GM12801 (cell line): ENCODE results near the gene TJP2.

Experiments
- CTCF ChIP-seq: IDR thresholded peaks from one replicate; pipeline ENCODE4 v1.5.1; 2011; ENCODE audit warnings: control low read depth; ENCODE audit not compliant: insufficient read length; ENCODE audit errors: extremely low read depth

TJP2 gene

DNA sequence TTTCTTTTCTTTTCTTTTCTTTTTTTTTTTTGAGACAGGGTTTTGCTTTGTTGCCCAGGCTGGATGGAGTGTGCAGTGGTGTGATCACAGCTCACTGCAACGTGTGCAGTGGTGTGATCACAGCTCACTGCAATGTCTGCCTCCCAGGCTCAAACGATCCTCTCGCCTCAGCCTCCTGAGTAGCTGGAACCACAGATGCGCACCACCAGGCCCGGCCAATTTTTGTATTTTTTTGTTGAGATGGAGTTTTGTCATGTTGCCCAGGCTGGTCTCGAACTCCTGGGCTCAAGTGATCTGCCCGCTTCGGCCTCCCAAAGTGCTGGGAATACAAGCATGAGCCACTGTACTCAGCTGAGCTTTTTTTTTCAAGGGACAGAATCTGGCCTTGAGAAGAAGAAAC, 36.8 kb upstream of the TJP2 start:
- TF ChIP-seq CTCF: no peak

DNA sequence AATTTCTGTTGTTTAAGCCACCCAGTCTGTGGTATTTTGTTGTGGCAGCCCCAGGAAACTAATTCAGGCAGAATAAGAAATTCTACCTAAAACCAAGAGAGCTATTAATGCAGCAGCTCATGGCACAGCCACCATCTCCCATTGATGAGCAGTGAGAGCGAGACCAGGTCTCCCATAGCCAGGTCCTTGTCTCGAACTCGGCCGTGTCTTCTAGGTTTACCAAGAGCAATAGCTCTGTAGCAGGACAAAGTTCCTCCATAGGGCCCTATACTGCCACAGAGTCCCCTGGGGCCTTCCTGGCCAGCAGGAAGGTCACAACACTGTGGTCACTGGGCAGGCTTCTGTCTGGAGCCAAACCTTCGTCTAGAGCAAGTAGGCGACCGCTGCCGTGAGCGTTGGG, 34.5 kb upstream of the TJP2 start:
- TF ChIP-seq CTCF: no peak

DNA sequence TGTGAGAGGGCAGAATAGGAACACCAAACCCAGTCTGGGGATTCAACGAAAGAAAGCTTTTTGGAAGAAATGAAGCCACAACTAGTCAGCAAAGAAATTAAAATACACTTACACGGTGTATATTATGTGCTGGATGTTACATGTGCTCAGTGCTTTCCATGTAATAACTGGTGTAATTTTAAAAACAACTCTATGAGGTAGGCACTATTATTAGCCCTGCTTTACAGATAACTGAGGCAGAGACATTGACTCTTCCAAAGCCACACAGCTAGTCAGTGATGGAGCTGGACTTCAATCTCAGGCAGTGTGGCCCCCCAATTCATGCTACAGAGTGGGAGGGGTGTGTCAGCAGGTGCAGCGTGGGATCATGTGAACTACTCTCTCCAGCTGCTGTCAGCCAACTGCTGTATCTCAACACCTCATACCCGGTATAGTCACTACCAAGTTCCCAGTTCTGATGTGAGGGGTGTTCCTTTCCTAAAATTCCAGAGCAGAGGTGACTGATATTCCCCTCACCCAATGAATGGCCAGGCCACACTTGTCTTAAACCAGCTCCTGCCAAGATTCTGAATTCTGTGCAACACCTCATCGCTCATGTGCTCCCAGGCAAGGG, 33.8 kb upstream of the TJP2 start:
- TF ChIP-seq CTCF: no peak

- no peak for TF ChIP-seq CTCF
Measured at GRCh38 chr9:69141851-69142250, 32.2 kb upstream of the TJP2 start.

DNA sequence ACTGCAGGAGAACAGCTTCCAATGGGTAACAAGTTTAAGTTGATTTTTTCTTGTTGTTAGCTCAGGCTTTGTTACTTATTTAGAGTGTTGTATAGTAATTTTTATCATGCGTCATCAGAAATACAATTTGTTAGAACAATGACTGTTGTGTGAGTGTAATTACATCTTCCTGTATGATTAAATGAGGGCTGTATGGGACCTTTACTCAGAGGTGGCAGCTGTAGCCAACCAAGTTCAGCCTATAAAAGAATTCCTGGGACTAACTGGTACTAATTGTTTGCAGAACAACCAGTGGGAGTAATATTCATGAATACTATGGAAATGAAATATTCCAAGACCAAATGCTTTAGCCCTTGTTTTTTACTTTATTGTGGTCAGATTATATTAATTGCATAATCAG, 30.8 kb upstream of the TJP2 start:
- no peak for TF ChIP-seq CTCF

GRCh38 chr9:69145144-69145715, 28.8 kb upstream of the TJP2 start:
- TF ChIP-seq CTCF: no peak

DNA sequence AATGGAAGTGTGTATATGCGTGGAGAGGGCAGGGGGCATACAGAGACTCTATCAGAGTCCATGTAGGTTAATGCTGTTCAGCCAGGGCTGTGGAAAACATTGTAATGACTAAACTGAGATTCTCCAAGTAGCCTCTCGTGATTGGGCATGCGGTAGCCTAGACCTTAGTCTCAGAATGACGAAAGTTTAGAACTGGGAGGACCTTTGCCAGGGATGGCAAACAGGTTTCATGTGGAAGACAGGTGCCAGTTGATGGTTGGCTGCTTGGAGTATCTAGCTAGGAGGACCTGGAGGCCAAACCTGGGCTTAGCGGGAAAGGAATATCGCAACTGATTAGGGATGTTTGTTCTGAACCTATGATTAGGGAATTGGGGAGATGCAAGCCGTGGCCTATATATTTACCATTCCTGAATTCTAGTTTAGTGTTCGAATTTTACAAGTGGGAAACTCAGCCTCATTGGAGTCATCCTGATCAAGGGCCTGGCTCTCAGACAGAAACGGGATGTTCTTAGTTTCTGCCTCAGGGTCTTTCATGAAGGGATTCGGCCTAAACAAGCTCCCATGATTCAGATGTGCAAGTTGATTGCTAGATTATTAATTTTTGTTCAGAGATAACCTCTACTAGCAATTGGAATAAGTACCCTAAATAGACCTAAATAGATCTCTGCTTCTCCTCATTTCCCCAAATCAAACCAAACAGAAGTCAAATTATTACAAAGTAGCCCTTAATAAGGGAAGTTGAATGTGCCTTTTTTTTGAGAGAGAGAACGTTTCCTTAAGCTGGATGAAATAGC, 26.8 kb upstream of the TJP2 start:
- TF ChIP-seq CTCF: no peak
